Heart right ventricle (tissue), 16 donors: ENCODE data around the gene NT5DC1. TPM values are rescaled to one million over a fixed set of nuclear protein-coding genes. Genes with fewer than 3 reads are reported as not detected.
A peak's percentile ranks its signal among the peaks of the same experiment; 100 is the strongest.

ENCODE experiments used
- ATAC-seq, 8 donors: fragments of 200-7000 bp; cut with Tn5 transposase; one replicate each; pipeline ENCODE4 v1.9.1; 2020; ENCODE audit warnings: mild to moderate bottlenecking in 8 of 8, moderate library complexity in 8 of 8, moderate number of reproducible peaks in 1 of 8
- DNase-seq, 2 donors: peaks; one replicate each; pipeline ENCODE4 v3.0.0-alpha.2; 2020
- H3K27ac ChIP-seq, 10 donors: fragments of 200-600 bp; sonication (generic) in 2 of 10; one replicate each; pipeline versions ENCODE4 v1.5.0 to v1.8.0; 2020 to 2022; ENCODE audit warnings: mild to moderate bottlenecking in 3 of 10
- H3K27me3 ChIP-seq, 7 donors: fragments of 200-600 bp; one replicate each; pipeline ENCODE4 v1.8.0; 2021 to 2022; ENCODE audit warnings: mild to moderate bottlenecking in 2 of 7
- H3K36me3 ChIP-seq, 9 donors: fragments of 200-600 bp; sonication (generic) in 1 of 9; one replicate each; pipeline versions ENCODE4 v1.5.0 to v1.8.0; 2020 to 2022; ENCODE audit warnings: mild to moderate bottlenecking in 2 of 9
- H3K4me1 ChIP-seq, 9 donors: fragments of 200-600 bp; sonication (generic) in 1 of 9; one replicate each; pipeline versions ENCODE4 v1.5.0 to v1.8.0; 2020 to 2022; ENCODE audit warnings: mild to moderate bottlenecking in 4 of 9
- H3K4me3 ChIP-seq, 10 donors: fragments of 200-600 bp; sonication (generic) in 2 of 10; one replicate each; pipeline versions ENCODE4 v1.5.0 to v1.8.0; 2020 to 2022; ENCODE audit warnings: mild to moderate bottlenecking in 7 of 10, moderate library complexity in 2 of 10
- H3K9me3 ChIP-seq, 11 donors: fragments of 200-600 bp in 10 of 11; sonication (generic) in 2 of 11; one replicate each; pipeline versions ENCODE4 v1.5.0 to v1.8.0; 2013 to 2022; ENCODE audit warnings: mild to moderate bottlenecking in 2 of 11, control low read depth in 1 of 11, moderate library complexity in 1 of 11
- WGBS, 2 donors: extraction: QIAGEN DNeasy Blood & Tissue Kit; methylation state at CpG; one replicate each; pipeline ENCODE4 v1.1.7; 2013; ENCODE audit warnings: inconsistent platforms in 1 of 2; 5-methylcytosine and 5-hydroxymethylcytosine counted together
- intact Hi-C, 10 donors: fragments of 100-400 bp; cut with DNase I; formaldehyde crosslinking; loops; one replicate each; pipeline versions ENCODE4 v1.11.1 to v1.14.2; 2022
- polyA plus RNA-seq, 2 donors: library from polyadenylated mRNA; stranded (reverse); fragments of 200-250 nt; gene quantifications; one replicate each; pipeline ENCODE4 v1.2.3, GENCODE V29; 2013
- total RNA-seq, 10 donors: library from RNA; stranded (reverse); fragmentation: NEBNext Ultra II Directional in 3 of 10; extraction: Animal tissue kit (Norgen Biotek cat#: 25700) in 3 of 10; gene quantifications; one replicate each; pipeline versions ENCODE4 v1.2.1 to v1.2.4, GENCODE V29; 2021 to 2023
- TF ChIP-seq, protein P1 (sequence below), 9 donors: fragments of 200-600 bp; sonication (generic) in 2 of 9; IDR thresholded peaks; one replicate each; pipeline versions ENCODE4 v1.5.0 to v1.8.0; 2021 to 2022; ENCODE audit warnings: antibody characterized with exemption in 9 of 9, mild to moderate bottlenecking in 5 of 9, moderate library complexity in 1 of 9
- donor health status: Arrhythmogenic right ventricular cardiomyopathy.
- donor health status: ischemic (EF 13 %, LVEDD 7.1; RV severe dilation, severe dysfunction).
- donor health status: healthy with polysubstance abuse.
- donor health status: DM: no; HTN: yes; CAD: no.
- donor health status: DM: no; HTN: no; CAD: no.
- donor health status: ischemic (EF 25% LVEDD 6.9; RV normal size, moderate dysfunction).
- donor health status: ischemic (EF 25% LVEDD 5.7; RV mildly dilated, moderate dysfunction).
- donor health status: healthy.
- donor health status: DM: yes; HTN: yes; CAD: no.
- donor health status: Ischemic cardiomyopathy.
- donor health status: ischemic (EF 35%, LVEDD 5.7; RV mildly dilated, moderate dysfunction).
- donor health status: nonischemic (EF 11% LVEDD 7.7; RV severe dilation, severe dysfunction).
- donor health status: DM: yes; HTN: yes; CAD: no.
- donor health status: PGD.
- donor health status: ischemic (EF 29% LVEDD 5.4; RV normal size, mild dysfunction).
- donor health status: nonischemic (EF 23%, LVEDD 6.1; RV moderate dilation, normal function).

Gene NT5DC1
- total and polyA plus RNA-seq, 12 donors, result 5.9 to 69.7 (median 57.3) TPM

GRCh38 chr6:116096979-116097816, 3.5 kb upstream of the NT5DC1 start:
- intact Hi-C loops, result loop anchor here in 7 of 10 donors (2.0 to 5.0 kb wide), 3 partner anchors 40 to 86 kb away; no protein-coding TSS in a partner anchor
- Histone ChIP-seq H3K27me3 (no peaks in the 10 kb centered on the region), H3K4me1 (peaks cover 0 to 42% (median 17%) of the 10 kb centered on the region in 9 donors), H3K4me3 (no peak overlapping the region), H3K27ac (no peak overlapping the region), H3K36me3 (no peaks in the 10 kb centered on the region), H3K9me3 (peaks cover 0 to 14% (median 6%) of the 10 kb centered on the region in 11 donors)
- 30 to 57% methylated on average over 2 of the region's 2 CpGs for WGBS, 2 donors
- TF ChIP-seq, protein P1, sequence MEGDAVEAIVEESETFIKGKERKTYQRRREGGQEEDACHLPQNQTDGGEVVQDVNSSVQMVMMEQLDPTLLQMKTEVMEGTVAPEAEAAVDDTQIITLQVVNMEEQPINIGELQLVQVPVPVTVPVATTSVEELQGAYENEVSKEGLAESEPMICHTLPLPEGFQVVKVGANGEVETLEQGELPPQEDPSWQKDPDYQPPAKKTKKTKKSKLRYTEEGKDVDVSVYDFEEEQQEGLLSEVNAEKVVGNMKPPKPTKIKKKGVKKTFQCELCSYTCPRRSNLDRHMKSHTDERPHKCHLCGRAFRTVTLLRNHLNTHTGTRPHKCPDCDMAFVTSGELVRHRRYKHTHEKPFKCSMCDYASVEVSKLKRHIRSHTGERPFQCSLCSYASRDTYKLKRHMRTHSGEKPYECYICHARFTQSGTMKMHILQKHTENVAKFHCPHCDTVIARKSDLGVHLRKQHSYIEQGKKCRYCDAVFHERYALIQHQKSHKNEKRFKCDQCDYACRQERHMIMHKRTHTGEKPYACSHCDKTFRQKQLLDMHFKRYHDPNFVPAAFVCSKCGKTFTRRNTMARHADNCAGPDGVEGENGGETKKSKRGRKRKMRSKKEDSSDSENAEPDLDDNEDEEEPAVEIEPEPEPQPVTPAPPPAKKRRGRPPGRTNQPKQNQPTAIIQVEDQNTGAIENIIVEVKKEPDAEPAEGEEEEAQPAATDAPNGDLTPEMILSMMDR (IDR thresholded peaks at IDR 0.05), result peak; percentile 23 to 74 (median 59)
- no peak for ATAC-seq
- DNase-seq, result no peak

- WGBS, 2 donors, result 80 to 85% methylated on average over 1 of the region's 1 CpG
- intact Hi-C loops, result loop anchor here in 7 of 10 donors (2.0 to 5.0 kb wide), 3 partner anchors 42 to 88 kb away; no protein-coding TSS in a partner anchor
- no peaks in the 10 kb centered on the region for H3K36me3 ChIP-seq
- TF ChIP-seq, protein P1 (IDR thresholded peaks at IDR 0.05), result no peak
- no peaks in the 10 kb centered on the region for H3K27me3 ChIP-seq
- DNase-seq (no peak), ATAC-seq (no peak)
- peak overlapping the region in 8 of 10 donors; percentile 62 to 98 (median 96) for H3K27ac ChIP-seq
- peaks cover 0 to 14% (median 6%) of the 10 kb centered on the region in 11 donors for H3K9me3 ChIP-seq
- peaks cover 3 to 49% (median 29%) of the 10 kb centered on the region in 9 donors for H3K4me1 ChIP-seq
- H3K4me3 ChIP-seq, result peak overlapping the region in 8 of 10 donors; percentile 71 to 93 (median 89)
Observed at GRCh38 chr6:116099036-116099435, 1.6 kb upstream of the NT5DC1 start.

GRCh38 chr6:116101302-116101718, 657 bp downstream of the NT5DC1 start:
- DNase-seq (peak in 1 of 2 donors; percentile 80), ATAC-seq (peak in 4 of 8 donors; percentile 1 to 15 (median 2))
- Histone ChIP-seq H3K27me3 (no peaks in the 10 kb centered on the region), H3K27ac (peak overlapping the region; percentile 83 to 98 (median 96)), H3K9me3 (peaks cover 0 to 5% (median under 1%) of the 10 kb centered on the region in 11 donors), H3K4me1 (peaks cover 6 to 64% (median 44%) of the 10 kb centered on the region in 9 donors), H3K4me3 (peak overlapping the region; percentile 71 to 94 (median 89)), H3K36me3 (no peaks in the 10 kb centered on the region)
- 1 to 2% methylated on average over 12 of the region's 12 CpGs for WGBS, 2 donors
- TF ChIP-seq, protein P1 (IDR thresholded peaks at IDR 0.05), result no peak
- intact Hi-C loops, result loop anchor here in 3 of 10 donors (2.0 to 10.0 kb wide), 3 partner anchors 91 to 487 kb away; no protein-coding TSS in a partner anchor

GRCh38 chr6:116101790-116102189, 1.1 kb downstream of the NT5DC1 start:
- intact Hi-C loops, result loop anchor here in 3 of 10 donors (2.0 to 10.0 kb wide), 3 partner anchors 91 to 487 kb away; no protein-coding TSS in a partner anchor
- 64 to 71% methylated on average over 2 of the region's 2 CpGs for WGBS, 2 donors
- peaks cover 6 to 69% (median 49%) of the 10 kb centered on the region in 9 donors for H3K4me1 ChIP-seq

More at GRCh38 chr6:116101790-116102189, 1.1 kb downstream of the NT5DC1 start:
- H3K27me3 ChIP-seq, result no peaks in the 10 kb centered on the region
- TF ChIP-seq, protein P1 (IDR thresholded peaks at IDR 0.05), result no peak
- H3K36me3 ChIP-seq, result peaks cover 0 to 2% (median 0%) of the 10 kb centered on the region in 9 donors
- DNase-seq (no peak), ATAC-seq (no peak)
- H3K9me3 ChIP-seq, result peaks cover 0 to under 1% (median 0%) of the 10 kb centered on the region in 11 donors
- H3K4me3 ChIP-seq, result peak overlapping the region; percentile 71 to 94 (median 89)
- peak overlapping the region in 9 of 10 donors; percentile 93 to 98 (median 96) for H3K27ac ChIP-seq
